Loucy (cell line): ENCODE data around the gene CNMD.

ENCODE experiments used
- EZH2phosphoT487 ChIP-seq: fragments of 200-600 bp; IDR thresholded peaks from 2 replicates; pipeline ENCODE4 v1.6.1; 2018; ENCODE audit warnings: antibody characterized with exemption, mild to moderate bottlenecking, moderate library complexity, borderline replicate concordance
- TF ChIP-seq, protein P1 (sequence below): fragments of 200-600 bp; sonication (generic); conservative IDR thresholded peaks from 2 replicates; pipeline ENCODE4 v1.5.1; 2014; ENCODE audit warnings: mild to moderate bottlenecking, antibody characterized with exemption, low read length

DNA sequence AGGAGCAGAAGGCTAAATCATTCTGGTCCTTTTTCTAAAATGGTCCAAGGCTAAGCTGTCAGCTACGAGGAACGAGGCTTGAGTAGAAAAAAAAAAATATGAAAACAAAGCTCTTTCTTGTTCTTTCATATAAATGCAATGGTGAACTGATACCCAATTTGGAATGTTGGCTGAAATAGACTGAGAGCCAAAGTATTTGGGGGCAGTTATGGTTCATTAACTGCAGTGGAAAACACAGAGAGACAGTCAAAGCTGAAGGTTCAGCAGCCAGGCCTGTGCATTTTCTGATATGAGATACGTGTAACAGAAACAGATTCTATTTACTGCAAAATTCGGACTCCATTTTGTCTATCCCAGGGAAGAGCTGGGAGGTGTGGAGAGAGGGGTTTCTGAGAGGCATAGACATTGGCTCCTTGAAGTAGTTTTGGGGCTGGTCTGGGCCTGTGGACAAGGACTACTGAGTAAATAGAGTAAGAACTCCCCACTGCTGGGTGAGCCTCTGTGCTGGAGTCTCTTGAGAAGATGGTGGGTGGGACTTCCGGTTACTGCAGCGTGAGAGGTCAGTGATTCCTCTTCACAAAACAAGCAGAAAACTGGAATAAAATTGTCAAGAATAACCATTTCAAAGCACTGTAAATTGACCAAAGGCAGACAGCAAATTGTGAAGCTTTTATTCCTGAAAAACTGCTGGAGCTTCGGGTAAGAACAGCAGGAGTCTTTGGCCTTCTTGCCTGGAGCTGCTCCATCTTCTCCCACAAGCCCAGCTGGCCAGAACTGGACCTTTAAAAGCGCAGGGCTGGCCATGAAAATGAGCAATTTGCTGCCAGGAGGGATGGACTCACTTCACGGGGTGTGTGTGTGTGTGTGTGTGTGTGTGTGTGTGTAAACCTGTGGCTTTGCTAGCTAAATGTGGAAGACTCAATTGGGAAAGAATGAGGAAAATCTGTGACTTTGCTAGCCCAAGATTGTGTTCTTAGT, 43.1 kb upstream of the CNMD start:
- TF ChIP-seq, protein P1, sequence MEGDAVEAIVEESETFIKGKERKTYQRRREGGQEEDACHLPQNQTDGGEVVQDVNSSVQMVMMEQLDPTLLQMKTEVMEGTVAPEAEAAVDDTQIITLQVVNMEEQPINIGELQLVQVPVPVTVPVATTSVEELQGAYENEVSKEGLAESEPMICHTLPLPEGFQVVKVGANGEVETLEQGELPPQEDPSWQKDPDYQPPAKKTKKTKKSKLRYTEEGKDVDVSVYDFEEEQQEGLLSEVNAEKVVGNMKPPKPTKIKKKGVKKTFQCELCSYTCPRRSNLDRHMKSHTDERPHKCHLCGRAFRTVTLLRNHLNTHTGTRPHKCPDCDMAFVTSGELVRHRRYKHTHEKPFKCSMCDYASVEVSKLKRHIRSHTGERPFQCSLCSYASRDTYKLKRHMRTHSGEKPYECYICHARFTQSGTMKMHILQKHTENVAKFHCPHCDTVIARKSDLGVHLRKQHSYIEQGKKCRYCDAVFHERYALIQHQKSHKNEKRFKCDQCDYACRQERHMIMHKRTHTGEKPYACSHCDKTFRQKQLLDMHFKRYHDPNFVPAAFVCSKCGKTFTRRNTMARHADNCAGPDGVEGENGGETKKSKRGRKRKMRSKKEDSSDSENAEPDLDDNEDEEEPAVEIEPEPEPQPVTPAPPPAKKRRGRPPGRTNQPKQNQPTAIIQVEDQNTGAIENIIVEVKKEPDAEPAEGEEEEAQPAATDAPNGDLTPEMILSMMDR, result no peak
- no peak for TF ChIP-seq EZH2phosphoT487
